PC-3 (cell line): ENCODE data around the gene GRIA4. TPM values are rescaled to one million over a fixed set of nuclear protein-coding genes. Genes with fewer than 3 reads are reported as not detected.

Experiments
- ATAC-seq: fragments of 200-7000 bp; cut with Tn5 transposase; 2 replicates; pipeline ENCODE4 v1.9.1; 2020; ENCODE audit warnings: mild to moderate bottlenecking, moderate library complexity
- BruUV-seq: library from RNA; stranded (reverse); fragments of 400-500 nt; replicated peaks from 2 replicates; lab custom pipeline; 2021; lab: Mats Ljungman, UMichigan
- CTCF ChIA-PET: fragments of 300-600 bp; sonication (Branson Sonifier 250); formaldehyde crosslinking; loops from one replicate; lab custom pipeline; 2022; ENCODE audit warnings: antibody characterized with exemption; lab: Charles Lee
- POLR2A ChIA-PET: fragments of 300-600 bp; sonication (Branson Sonifier 250); formaldehyde crosslinking; loops from one replicate; lab custom pipeline; 2022; ENCODE audit warnings: antibody characterized with exemption; ENCODE audit not compliant: unreplicated experiment; lab: Charles Lee
- DNase-seq: peaks from one replicate; pipeline ENCODE4 v3.0.0-alpha.2; 2015
- H2AFZ ChIP-seq: fragments of 300-600 bp; sonication (generic); 2 replicates; pipeline ENCODE4 v1.6.0; 2016; ENCODE audit warnings: antibody characterized with exemption, low read length
- H3F3A ChIP-seq: fragments of 300-600 bp; sonication (generic); one replicate; pipeline ENCODE4 v1.6.0; 2017; ENCODE audit warnings: antibody characterized with exemption, low read length, control low read depth, mild to moderate bottlenecking; ENCODE audit not compliant: unreplicated experiment
- H3K27ac ChIP-seq: fragments of 300-600 bp; sonication (generic); 2 replicates; pipeline ENCODE4 v1.5.1; 2016; ENCODE audit warnings: mild to moderate bottlenecking, low read length
- H3K27me3 ChIP-seq: fragments of 300-600 bp; sonication (generic); 2 replicates; pipeline ENCODE4 v1.6.1; 2016; ENCODE audit warnings: low read length, mixed read lengths
- H3K36me3 ChIP-seq: fragments of 300-600 bp; sonication (generic); 2 replicates; pipeline ENCODE4 v1.6.1; 2016; ENCODE audit warnings: low read depth, mixed run types, low read length, mixed read lengths
- H3K4me1 ChIP-seq: fragments of 300-600 bp; sonication (generic); 2 replicates; pipeline ENCODE4 v1.5.1; 2016; ENCODE audit warnings: low read length; ENCODE audit not compliant: insufficient read depth
- H3K4me2 ChIP-seq: fragments of 300-600 bp; sonication (generic); 2 replicates; pipeline ENCODE4 v1.6.0; 2016; ENCODE audit warnings: low read length
- H3K4me3 ChIP-seq: fragments of 300-600 bp; sonication (generic); 2 replicates; pipeline ENCODE4 v1.5.1; 2016; ENCODE audit warnings: mild to moderate bottlenecking, low read length, mixed read lengths
- H3K79me2 ChIP-seq: fragments of 300-600 bp; sonication (generic); 2 replicates; pipeline ENCODE4 v1.6.1; 2017; ENCODE audit warnings: low read length, mixed read lengths
- H3K9ac ChIP-seq: fragments of 300-600 bp; sonication (generic); 2 replicates; pipeline ENCODE4 v1.6.0; 2016; ENCODE audit warnings: mild to moderate bottlenecking, low read length
- H3K9me2 ChIP-seq: fragments of 300-600 bp; sonication (generic); replicated peaks from 2 replicates; pipeline ENCODE4 v1.6.1; 2016; ENCODE audit warnings: mixed run types, low read length, mixed read lengths
- H3K9me3 ChIP-seq: fragments of 300-600 bp; sonication (generic); 2 replicates; pipeline ENCODE4 v1.6.1; 2016; ENCODE audit warnings: low read length, mixed read lengths
- H4K20me1 ChIP-seq: fragments of 300-600 bp; sonication (generic); 2 replicates; pipeline ENCODE4 v1.6.1; 2016; ENCODE audit warnings: low read length, mixed read lengths
- CTCF ChIP-seq: fragments of 300-600 bp; sonication (generic); conservative IDR thresholded peaks from 2 replicates; pipeline ENCODE4 v1.5.1; 2017; ENCODE audit warnings: antibody characterized with exemption, low read depth, mild to moderate bottlenecking, low read length
- EZH2 ChIP-seq: fragments of 300-600 bp; sonication (generic); IDR thresholded peaks from one replicate; pipeline ENCODE4 v1.6.1; 2017; ENCODE audit warnings: antibody characterized with exemption, mild to moderate bottlenecking, low read length; ENCODE audit not compliant: unreplicated experiment
- EZH2phosphoT487 ChIP-seq: fragments of 300-600 bp; sonication (generic); IDR thresholded peaks from 2 replicates; pipeline ENCODE4 v1.6.1; 2018; ENCODE audit warnings: mild to moderate bottlenecking, antibody characterized with exemption, low read length, borderline replicate concordance
- intact Hi-C: fragments of 100-400 bp; cut with micrococcal nuclease; formaldehyde crosslinking; loops from 2 replicates; pipeline ENCODE4 v1.9.0; 2023
- total RNA-seq: library from RNA; depleted of rRNA; stranded (reverse); fragments of >200 nt; gene quantifications from 2 replicates; pipeline ENCODE4 v1.2.3, GENCODE V29; 2014

Gene GRIA4
- total RNA-seq, 1 experiment from 2014 or later: not detected

DNA sequence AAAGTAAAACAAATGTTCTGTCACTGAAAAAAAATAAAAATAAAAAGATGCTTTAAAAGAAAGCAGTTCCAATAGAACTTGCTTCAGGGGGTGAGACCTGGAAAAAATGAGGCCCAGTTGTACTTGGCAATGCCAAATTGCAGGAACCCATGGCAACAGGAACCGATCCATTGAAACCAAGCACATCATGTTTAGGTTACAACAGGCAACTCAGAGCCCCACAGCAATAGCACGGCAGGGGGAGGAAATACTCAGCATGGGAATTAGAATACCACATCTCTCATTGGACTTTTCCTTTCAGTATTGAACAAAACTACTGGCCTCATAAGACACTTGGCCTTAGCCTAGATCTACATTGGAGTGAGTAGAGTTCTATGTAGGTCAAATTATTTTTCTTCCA lies 327.9 kb downstream of the GRIA4 start:
- DNase-seq (no peak), ATAC-seq (peak; percentile 2; the same call in 1 of the 2 replicates)
- Histone ChIP-seq H3K4me1 (peaks cover 32% of the 10 kb centered on the region), H3K36me3 (no peaks in the 10 kb centered on the region), H3K27ac (peak overlapping the region; percentile 31), H3K27me3 (no peaks in the 10 kb centered on the region), H3K9me3 (no peaks in the 10 kb centered on the region), H3F3A (no peaks in the 10 kb centered on the region), H3K4me2 (peak overlapping the region; percentile 23; the same call in 1 of the 2 replicates), H3K9ac (no peak overlapping the region), H3K4me3 (no peak overlapping the region), H2AFZ (no peak overlapping the region), H4K20me1 (no peaks in the 10 kb centered on the region), H3K9me2 (no peaks in the 10 kb centered on the region), H3K79me2 (no peaks in the 10 kb centered on the region)
- TF ChIP-seq EZH2 (no peak), CTCF (no peak), EZH2phosphoT487 (no peak)
- intact Hi-C loops: loop anchor here (1.0 to 5.0 kb wide), 3 partner anchors 27 to 140 kb away; partner anchors contain the start of genes AASDHPPT, KBTBD3 and MSANTD4
- CTCF ChIA-PET: no interaction called here
- no TSS peak for BruUV-seq
- POLR2A ChIA-PET: interaction anchor here (0.6 kb wide), 1 partner anchor 184 kb away, joined by 3 read pairs; no protein-coding TSS in a partner anchor

- ChIA-PET CTCF (no interaction called here), POLR2A (no interaction called here)
- H3F3A ChIP-seq: no peaks in the 10 kb centered on the region
- intact Hi-C loops: no loop called here
- H3K9me3 ChIP-seq: no peaks in the 10 kb centered on the region
- no peak overlapping the region for H3K4me3 ChIP-seq
- TF ChIP-seq EZH2 (no peak), CTCF (no peak), EZH2phosphoT487 (no peak)
- DNase-seq (no peak), ATAC-seq (no peak)
- BruUV-seq: no TSS peak
- no peaks in the 10 kb centered on the region for H3K27me3 ChIP-seq
- no peaks in the 10 kb centered on the region for H3K9me2 ChIP-seq
- H3K36me3 ChIP-seq: no peaks in the 10 kb centered on the region
- H3K27ac ChIP-seq: no peak overlapping the region
- peaks cover 4% of the 10 kb centered on the region for H3K4me1 ChIP-seq
- H2AFZ ChIP-seq: no peak overlapping the region
- no peak overlapping the region for H3K4me2 ChIP-seq
- H3K9ac ChIP-seq: no peak overlapping the region
- H4K20me1 ChIP-seq: no peaks in the 10 kb centered on the region
- H3K79me2 ChIP-seq: no peaks in the 10 kb centered on the region
Measured at GRCh38 chr11:105942921-105943320, 333.0 kb downstream of the GRIA4 start.

- Histone ChIP-seq H4K20me1 (no peaks in the 10 kb centered on the region), H3K4me3 (no peak overlapping the region), H3K4me2 (no peak overlapping the region), H3F3A (no peaks in the 10 kb centered on the region), H3K36me3 (no peaks in the 10 kb centered on the region), H3K27ac (no peak overlapping the region), H3K9me3 (no peaks in the 10 kb centered on the region), H3K4me1 (no peaks in the 10 kb centered on the region), H3K9ac (no peak overlapping the region), H2AFZ (no peak overlapping the region), H3K79me2 (no peaks in the 10 kb centered on the region), H3K9me2 (no peaks in the 10 kb centered on the region), H3K27me3 (no peaks in the 10 kb centered on the region)
- no TSS peak for BruUV-seq
- ChIA-PET POLR2A (no interaction called here), CTCF (no interaction called here)
- intact Hi-C loops: no loop called here
- ATAC-seq (no peak), DNase-seq (no peak)
- TF ChIP-seq EZH2phosphoT487 (no peak), EZH2 (no peak), CTCF (no peak)
Measured at GRCh38 chr11:105948918-105949590, 339.2 kb downstream of the GRIA4 start.
